Measurements from ENCODE around the gene VGLL2. TPM values are rescaled to one million over a fixed set of nuclear protein-coding genes. Genes with fewer than 3 reads are reported as not detected.

Gene VGLL2
- total RNA-seq, 1 experiment from 2014 or later, result not detected

DNA sequence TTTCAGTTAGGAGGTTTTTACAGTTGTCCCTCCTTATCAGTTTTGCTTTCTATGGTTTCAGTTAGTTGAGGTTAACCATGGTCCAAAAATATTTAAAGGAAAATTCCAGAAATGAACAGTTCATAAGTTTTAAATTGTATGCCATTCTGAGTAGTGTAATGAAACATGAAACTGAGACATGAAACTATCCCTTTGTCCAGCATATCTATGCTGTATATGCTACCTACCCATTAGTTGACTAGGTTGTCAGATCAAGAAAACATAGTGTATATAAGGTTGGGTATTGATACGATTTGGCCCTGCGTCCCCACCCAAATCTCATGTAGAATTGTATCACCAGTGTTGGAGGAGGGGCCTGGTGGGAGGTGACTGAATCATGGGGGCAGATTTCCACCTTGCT is 39.1 kb downstream of the VGLL2 start:
- Mint-ChIP-seq H3K36me3 (ENCODE audit: insufficient read depth, unreplicated experiment) (no peaks in the 10 kb centered on the region), H3K9me3 (ENCODE audit: low read depth, unreplicated experiment) (no peaks in the 10 kb centered on the region), H3K4me3 (ENCODE audit: low read depth, unreplicated experiment) (no peak overlapping the region), H3K27ac (ENCODE audit: unreplicated experiment) (no peak overlapping the region), H3K4me1 (ENCODE audit: low read depth, unreplicated experiment) (no peaks in the 10 kb centered on the region), H3K27me3 (ENCODE audit: unreplicated experiment) (no peaks in the 10 kb centered on the region)
- BruUV-seq (replicated peaks), result no TSS peak
- no peak for DNase-seq
- CTCF ChIA-PET, result no interaction called here
- intact Hi-C loops (cut with micrococcal nuclease; ENCODE audit: unreplicated experiment), result no loop called here
- TF ChIP-seq, protein P1, sequence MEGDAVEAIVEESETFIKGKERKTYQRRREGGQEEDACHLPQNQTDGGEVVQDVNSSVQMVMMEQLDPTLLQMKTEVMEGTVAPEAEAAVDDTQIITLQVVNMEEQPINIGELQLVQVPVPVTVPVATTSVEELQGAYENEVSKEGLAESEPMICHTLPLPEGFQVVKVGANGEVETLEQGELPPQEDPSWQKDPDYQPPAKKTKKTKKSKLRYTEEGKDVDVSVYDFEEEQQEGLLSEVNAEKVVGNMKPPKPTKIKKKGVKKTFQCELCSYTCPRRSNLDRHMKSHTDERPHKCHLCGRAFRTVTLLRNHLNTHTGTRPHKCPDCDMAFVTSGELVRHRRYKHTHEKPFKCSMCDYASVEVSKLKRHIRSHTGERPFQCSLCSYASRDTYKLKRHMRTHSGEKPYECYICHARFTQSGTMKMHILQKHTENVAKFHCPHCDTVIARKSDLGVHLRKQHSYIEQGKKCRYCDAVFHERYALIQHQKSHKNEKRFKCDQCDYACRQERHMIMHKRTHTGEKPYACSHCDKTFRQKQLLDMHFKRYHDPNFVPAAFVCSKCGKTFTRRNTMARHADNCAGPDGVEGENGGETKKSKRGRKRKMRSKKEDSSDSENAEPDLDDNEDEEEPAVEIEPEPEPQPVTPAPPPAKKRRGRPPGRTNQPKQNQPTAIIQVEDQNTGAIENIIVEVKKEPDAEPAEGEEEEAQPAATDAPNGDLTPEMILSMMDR (IDR thresholded peaks at IDR 0.05; ENCODE audit: unreplicated experiment), result no peak

GRCh38 chr6:117306227-117306790 is 41.0 kb downstream of the VGLL2 start:
- TF ChIP-seq, protein P1 (IDR thresholded peaks at IDR 0.05; ENCODE audit: unreplicated experiment), result no peak
- no peak for DNase-seq
- intact Hi-C loops (cut with micrococcal nuclease; ENCODE audit: unreplicated experiment), result no loop called here
- no peaks in the 10 kb centered on the region for H3K9me3 Mint-ChIP-seq (ENCODE audit: low read depth, unreplicated experiment)
- no peaks in the 10 kb centered on the region for H3K4me1 Mint-ChIP-seq (ENCODE audit: low read depth, unreplicated experiment)
- no peak overlapping the region for H3K27ac Mint-ChIP-seq (ENCODE audit: unreplicated experiment)
- no peaks in the 10 kb centered on the region for H3K27me3 Mint-ChIP-seq (ENCODE audit: unreplicated experiment)
- no peaks in the 10 kb centered on the region for H3K36me3 Mint-ChIP-seq (ENCODE audit: insufficient read depth, unreplicated experiment)
- no TSS peak for BruUV-seq (replicated peaks)
- H3K4me3 Mint-ChIP-seq (ENCODE audit: low read depth, unreplicated experiment), result no peak overlapping the region
- CTCF ChIA-PET, result interaction anchor here (0.6 kb wide), 1 partner anchor 231 kb away, joined by 3 read pairs; no protein-coding TSS in a partner anchor

DNA sequence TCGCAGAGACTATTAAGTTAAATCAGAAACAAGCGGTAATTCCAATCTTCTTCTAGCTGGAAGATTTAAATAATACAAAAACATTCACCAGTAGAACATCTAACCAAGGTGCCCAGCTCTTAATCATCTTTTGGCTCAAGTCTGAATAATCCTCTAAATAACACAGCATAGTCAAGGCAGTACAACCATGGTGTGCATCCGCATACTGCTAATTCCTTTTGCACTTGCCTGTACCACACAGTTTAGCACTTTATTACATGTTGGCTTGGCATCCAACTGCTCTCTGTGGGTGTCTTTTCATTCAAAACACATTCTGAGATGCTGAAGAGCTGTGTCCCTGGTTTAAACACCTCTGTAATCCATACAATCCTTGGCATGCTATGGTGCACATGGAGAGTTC is 42.3 kb downstream of the VGLL2 start:
- intact Hi-C loops (cut with micrococcal nuclease; ENCODE audit: unreplicated experiment), result no loop called here
- BruUV-seq (replicated peaks), result no TSS peak
- Mint-ChIP-seq H3K27ac (ENCODE audit: unreplicated experiment) (no peak overlapping the region), H3K27me3 (ENCODE audit: unreplicated experiment) (no peaks in the 10 kb centered on the region), H3K4me3 (ENCODE audit: low read depth, unreplicated experiment) (no peak overlapping the region), H3K36me3 (ENCODE audit: insufficient read depth, unreplicated experiment) (no peaks in the 10 kb centered on the region), H3K9me3 (ENCODE audit: low read depth, unreplicated experiment) (no peaks in the 10 kb centered on the region), H3K4me1 (ENCODE audit: low read depth, unreplicated experiment) (no peaks in the 10 kb centered on the region)
- CTCF ChIA-PET, result no interaction called here
- TF ChIP-seq, protein P1 (IDR thresholded peaks at IDR 0.05; ENCODE audit: unreplicated experiment), result no peak
- no peak for DNase-seq

GRCh38 chr6:117309069-117309468 is 43.7 kb downstream of the VGLL2 start:
- no TSS peak for BruUV-seq (replicated peaks)
- Mint-ChIP-seq H3K4me3 (ENCODE audit: low read depth, unreplicated experiment) (no peak overlapping the region), H3K4me1 (ENCODE audit: low read depth, unreplicated experiment) (no peaks in the 10 kb centered on the region), H3K9me3 (ENCODE audit: low read depth, unreplicated experiment) (no peaks in the 10 kb centered on the region), H3K36me3 (ENCODE audit: insufficient read depth, unreplicated experiment) (no peaks in the 10 kb centered on the region), H3K27ac (ENCODE audit: unreplicated experiment) (no peak overlapping the region), H3K27me3 (ENCODE audit: unreplicated experiment) (no peaks in the 10 kb centered on the region)
- no peak for DNase-seq
- CTCF ChIA-PET, result no interaction called here
- intact Hi-C loops (cut with micrococcal nuclease; ENCODE audit: unreplicated experiment), result no loop called here
- TF ChIP-seq, protein P1 (IDR thresholded peaks at IDR 0.05; ENCODE audit: unreplicated experiment), result no peak

Measured in Calu3 (cell line).